ENCODE measurements around the gene KDM4B. TPM values are rescaled to one million over a fixed set of nuclear protein-coding genes. Genes with fewer than 3 reads are reported as not detected.
"Not testable (repeated sequence)": the region's sequence is repeated elsewhere in the genome, so short reads cannot be mapped to it uniquely, and the experiment has no call there.

KDM4B gene
- total RNA-seq, 1 donor from 2014 or later: 43.7 TPM

GRCh38 chr19:4967738-4968461 lies 1.0 kb upstream of the KDM4B start:
- intact Hi-C loops (cut with micrococcal nuclease): loop anchor here (1.0 to 2.0 kb wide), 5 partner anchors 53 to 244 kb away; partner anchors contain the start of gene PLIN3

GRCh38 chr19:4969292-4969771 lies 419 bp downstream of the KDM4B start:
- intact Hi-C loops (cut with micrococcal nuclease): loop anchor here (2.0 kb wide), 1 partner anchor 155 kb away; no protein-coding TSS in a partner anchor

GRCh38 chr19:4969772-4970531 lies 1.0 kb downstream of the KDM4B start:
- intact Hi-C loops (cut with micrococcal nuclease): loop anchor here (2.0 kb wide), 3 partner anchors 61 to 155 kb away; no protein-coding TSS in a partner anchor

GRCh38 chr19:4970558-4971423 lies 1.9 kb downstream of the KDM4B start:
- intact Hi-C loops (cut with micrococcal nuclease): loop anchor here (2.0 kb wide), 2 partner anchors 60 to 98 kb away; no protein-coding TSS in a partner anchor

GRCh38 chr19:4971424-4971793 lies 2.5 kb downstream of the KDM4B start:
- intact Hi-C loops (cut with micrococcal nuclease): loop anchor here (2.0 kb wide), 2 partner anchors 59 to 99 kb away; no protein-coding TSS in a partner anchor

GRCh38 chr19:4971816-4972495 lies 3.0 kb downstream of the KDM4B start:
- intact Hi-C loops (cut with micrococcal nuclease): loop anchor here (2.0 kb wide), 2 partner anchors 59 to 99 kb away; no protein-coding TSS in a partner anchor

GRCh38 chr19:4972509-4973230 lies 3.8 kb downstream of the KDM4B start:
- intact Hi-C loops (cut with micrococcal nuclease): no loop called here

- intact Hi-C loops (cut with micrococcal nuclease): no loop called here
Observed at GRCh38 chr19:4974880-4975469, 6.1 kb downstream of the KDM4B start.

- intact Hi-C loops (cut with micrococcal nuclease): not testable (repeated sequence)
Observed at GRCh38 chr19:4975601-4976000, 6.7 kb downstream of the KDM4B start.

GRCh38 chr19:4976401-4977298 lies 7.7 kb downstream of the KDM4B start:
- intact Hi-C loops (cut with micrococcal nuclease): no loop called here

GRCh38 chr19:4977299-4978174 lies 8.6 kb downstream of the KDM4B start:
- intact Hi-C loops (cut with micrococcal nuclease): no loop called here

GRCh38 chr19:4979211-4979807 lies 10.4 kb downstream of the KDM4B start:
- intact Hi-C loops (cut with micrococcal nuclease): no loop called here

- intact Hi-C loops (cut with micrococcal nuclease): no loop called here
Observed at GRCh38 chr19:4980067-4980466, 11.2 kb downstream of the KDM4B start.

GRCh38 chr19:4980838-4981680 lies 12.1 kb downstream of the KDM4B start:
- intact Hi-C loops (cut with micrococcal nuclease): no loop called here

- intact Hi-C loops (cut with micrococcal nuclease): no loop called here
Observed at GRCh38 chr19:4981681-4981958, 12.7 kb downstream of the KDM4B start.

GRCh38 chr19:4983346-4984105 lies 14.6 kb downstream of the KDM4B start:
- intact Hi-C loops (cut with micrococcal nuclease): no loop called here
